ENCODE results near the gene SLC9A6.

SLC9A6 gene

DNA sequence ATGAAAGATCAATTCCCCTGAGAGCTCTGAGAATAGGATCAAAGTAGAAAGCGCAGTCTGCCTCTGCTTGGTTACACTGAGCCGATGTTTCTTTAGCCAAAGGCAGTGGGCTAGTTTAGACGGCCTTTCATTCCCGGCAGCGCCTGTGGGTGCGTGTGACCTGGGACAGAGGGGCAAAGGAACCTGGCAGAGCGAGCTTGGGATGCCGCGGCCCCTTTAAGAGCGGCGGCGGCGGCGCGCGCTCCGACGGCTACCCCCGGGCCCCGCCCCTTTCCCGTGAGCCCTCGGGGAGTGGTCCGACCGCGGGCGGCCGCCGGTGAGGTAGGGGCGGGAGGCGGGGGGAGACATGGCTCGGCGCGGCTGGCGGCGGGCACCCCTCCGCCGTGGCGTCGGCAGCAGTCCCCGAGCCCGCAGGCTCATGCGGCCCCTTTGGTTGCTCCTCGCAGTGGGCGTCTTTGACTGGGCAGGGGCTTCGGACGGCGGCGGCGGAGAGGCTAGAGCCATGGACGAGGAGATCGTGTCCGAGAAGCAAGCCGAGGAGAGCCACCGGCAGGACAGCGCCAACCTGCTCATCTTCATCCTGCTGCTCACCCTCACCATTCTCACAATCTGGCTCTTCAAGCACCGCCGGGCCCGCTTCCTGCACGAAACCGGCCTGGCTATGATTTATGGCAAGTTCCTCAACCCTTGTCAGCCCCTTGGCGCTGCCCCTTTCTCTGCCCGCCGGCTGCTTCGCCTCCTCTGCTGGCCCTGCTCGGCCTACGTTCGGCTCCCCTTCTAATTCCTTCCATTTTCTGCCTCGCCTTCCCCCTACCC is at the start of gene SLC9A6:
TSS of gene SLC9A6 (plus strand) at position 279 of the 816 bp plus-strand sequence. CDS start at position 503, 224 bp downstream.
- DNase-seq = peak; percentile 30

DNA sequence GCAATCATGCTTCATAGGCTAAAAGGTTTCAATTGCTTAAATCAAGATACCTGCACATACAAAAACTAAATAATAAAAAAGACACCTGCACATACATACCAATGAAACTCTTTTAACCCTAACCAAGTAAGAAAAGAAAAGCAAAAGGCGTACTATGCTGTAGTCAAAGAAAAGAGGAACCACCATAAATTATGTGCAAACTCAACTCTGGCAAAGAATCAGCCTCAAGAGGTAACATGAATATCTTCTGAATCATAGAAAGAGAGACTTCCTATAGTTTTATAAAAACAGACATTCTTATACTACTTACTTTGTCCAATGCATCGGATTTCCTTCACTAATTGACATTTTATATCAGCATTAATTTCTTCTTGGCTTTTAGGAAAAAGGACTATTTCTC is 40.7 kb upstream of the SLC9A6 start:
- peak; percentile 0 for DNase-seq

DNA sequence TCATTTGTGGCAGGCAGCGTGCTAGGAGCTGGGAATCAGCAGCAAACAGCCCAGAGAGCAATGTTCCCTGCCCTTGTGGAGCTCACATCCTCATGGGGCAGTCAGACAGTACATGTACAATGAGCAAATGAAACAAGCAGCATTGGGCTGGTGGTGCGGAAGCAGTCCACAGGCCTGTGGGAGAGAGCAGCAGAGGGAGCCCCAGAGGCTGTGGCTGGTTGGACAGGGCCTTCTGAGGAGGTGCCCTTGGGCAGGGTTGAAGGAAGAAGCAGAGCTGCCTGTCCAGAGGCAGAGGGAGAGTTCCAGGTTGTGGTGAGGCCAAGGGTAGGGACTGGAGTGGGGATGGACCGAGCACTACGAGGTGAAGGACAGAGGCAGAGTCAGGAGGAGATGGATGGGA is 33.9 kb upstream of the SLC9A6 start:
- no peak for DNase-seq

DNA sequence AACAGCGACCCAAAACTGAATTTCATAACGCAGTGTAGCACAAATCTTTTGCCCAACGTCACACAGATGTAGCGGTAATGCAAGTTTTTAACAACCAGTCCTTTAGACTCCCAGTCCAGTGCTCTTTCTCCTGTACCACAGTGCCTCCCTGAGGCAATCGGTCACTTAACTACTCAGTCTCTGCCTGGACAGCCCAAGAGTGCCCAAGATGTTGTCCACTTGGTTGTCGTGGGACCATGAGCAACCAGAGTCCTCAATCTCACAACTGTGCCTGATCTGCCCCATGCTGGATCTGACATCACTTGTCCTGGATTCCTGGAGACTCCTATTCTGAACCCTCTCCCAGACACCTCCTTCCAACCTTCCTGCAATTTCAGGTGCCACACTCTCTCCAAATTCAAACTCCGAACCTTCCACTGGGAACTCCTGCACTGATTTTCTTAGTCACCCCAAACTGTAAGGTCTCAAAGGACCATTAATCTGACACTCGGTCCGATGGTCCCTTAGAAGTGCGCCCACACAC is 12.1 kb upstream of the SLC9A6 start:
- no peak for DNase-seq

DNA sequence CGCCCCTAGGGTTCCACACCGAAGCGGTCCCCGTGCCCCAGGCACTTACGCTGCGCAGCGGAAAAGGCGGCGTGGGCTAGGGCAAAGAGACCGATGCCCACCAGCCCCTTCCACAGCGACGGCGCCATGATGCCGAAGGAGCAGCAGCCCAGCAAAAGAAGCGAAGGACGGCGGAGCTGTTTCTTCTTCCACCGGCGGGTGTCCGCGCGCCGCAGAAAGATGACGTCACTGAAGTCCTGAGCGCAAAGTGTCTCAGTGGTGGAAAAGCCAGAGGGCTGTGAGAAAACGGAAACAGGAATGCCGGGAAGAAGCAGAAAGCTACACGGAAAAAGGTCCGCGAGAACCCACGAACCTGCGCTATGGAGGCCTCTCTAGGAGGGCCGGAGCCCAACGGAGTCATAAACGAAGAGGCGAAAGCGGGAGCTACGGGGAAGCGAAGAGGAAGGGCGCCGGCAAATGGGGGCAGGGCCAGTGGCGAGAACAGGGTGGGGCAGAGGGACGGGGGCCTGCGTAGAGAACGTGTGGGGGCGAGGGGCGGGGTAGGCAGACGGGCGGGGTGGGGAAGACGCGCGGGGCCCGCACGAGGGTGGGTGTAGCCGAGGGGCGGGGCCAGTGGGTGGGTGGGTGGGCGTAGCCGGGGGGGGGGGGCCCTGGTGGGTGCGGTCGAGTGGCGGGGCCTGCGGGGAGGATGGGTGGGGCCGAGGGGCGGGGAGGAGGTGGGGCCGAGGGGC is 11.5 kb upstream of the SLC9A6 start, which contains the start of gene MMGT1:
TSS of gene MMGT1 (minus strand) at position 441 of the 731 bp plus-strand sequence. CDS start at position 128, 313 bp downstream.
- DNase-seq = peak; percentile 61

DNA sequence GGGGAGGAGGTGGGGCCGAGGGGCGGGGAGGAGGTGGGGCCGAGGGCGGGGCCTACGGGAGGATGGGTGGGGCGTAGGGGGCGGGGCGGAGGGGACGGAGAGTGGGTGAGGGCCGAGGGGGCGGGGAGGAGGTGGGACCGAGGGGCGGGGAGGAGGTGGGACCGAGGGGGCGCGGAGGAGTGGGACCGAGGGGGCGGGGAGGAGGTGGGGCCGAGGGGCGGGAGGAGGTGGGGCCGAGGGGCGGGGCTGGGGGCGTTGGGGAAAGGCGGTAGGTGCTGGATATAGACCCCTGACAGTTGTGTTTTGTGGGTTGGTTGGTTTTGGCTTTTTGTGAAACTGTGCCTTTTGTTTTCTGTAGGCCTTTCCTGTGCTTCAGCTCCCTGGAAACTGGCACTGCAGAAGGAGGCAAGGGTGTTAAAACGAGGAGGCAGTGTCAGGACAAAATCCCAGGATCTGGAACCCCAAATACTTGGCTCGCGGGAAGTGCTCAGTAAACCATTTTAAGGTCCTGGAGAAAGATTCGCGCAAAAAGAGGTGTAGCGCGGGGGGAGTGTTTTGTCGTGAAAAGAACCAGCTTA is 10.9 kb upstream of the SLC9A6 start:
- no peak for DNase-seq

DNA sequence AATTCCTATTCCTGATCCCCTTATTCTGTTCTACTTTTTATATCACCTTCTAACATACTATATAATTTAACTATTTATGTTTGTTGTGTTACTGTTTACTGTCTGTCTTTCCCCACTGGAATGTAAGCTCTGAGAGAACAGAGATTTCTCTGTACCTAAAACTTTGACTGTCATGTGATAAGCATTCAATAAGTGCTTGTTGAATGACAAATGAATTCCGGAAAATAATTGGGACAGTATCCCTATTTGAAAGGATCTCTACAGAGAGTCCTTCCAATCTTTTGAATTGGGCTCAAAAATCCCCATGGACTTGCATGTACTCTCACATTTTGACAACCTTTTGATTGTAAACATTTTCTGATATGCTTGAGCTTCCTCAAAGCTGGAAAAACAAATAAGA is 9.8 kb upstream of the SLC9A6 start:
- no peak for DNase-seq

DNA sequence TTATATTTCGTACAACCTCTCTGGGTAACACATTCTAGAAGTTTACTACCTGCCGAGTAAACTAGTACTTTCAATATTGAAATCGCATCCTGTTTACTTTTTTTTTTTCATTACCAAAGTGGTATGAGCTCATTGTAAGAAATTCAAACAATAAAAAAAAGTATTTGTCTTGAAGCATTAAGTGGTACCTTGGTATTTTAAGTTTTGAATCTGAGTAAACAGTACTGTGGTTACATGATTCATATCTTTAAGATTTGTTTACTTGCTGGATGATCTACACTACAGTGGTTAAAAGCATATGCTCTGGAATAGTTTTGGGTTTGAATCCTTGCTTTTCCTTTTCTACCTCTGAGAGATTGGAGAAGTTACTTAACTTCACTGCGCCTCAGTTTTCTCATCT is 7.6 kb upstream of the SLC9A6 start:
- no peak for DNase-seq

DNA sequence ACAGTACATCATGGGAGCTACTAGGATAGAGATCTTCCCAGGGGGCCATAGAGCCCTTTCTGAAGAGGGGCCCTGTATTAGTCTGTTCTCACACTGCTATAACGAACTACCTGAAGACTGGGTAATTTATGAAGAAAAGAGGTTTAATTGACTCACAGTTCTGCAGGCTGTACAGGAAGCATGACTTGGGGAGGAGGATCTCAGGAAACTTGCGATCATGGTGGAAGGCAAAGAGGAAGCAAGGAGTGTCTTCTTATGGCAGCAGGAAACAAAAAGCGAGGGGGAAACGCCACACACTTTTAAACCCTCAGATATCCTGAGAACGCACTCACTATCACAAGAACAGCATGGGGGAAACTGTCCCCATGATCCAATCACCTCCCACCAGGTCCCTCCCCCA is 4.2 kb upstream of the SLC9A6 start:
- DNase-seq = no peak

DNA sequence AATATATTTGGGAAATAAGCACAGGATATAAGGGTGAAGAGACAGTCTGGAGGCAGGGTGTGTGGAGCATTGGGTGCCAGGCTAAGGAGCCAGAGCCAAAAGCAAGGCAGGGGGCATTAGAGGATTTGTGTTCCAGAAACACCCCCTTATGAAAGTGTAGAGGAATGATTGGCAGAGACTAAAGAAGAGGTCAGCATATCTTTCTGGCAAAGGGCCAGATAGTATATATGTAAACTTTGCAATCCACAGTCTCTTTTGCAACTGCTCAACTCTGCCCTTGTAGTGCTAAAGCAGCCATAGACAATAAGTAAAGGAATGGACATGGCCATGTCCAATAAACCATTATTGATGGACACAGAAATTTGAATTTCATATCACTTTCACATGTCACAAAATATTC is 3.6 kb upstream of the SLC9A6 start:
- DNase-seq = no peak

DNA sequence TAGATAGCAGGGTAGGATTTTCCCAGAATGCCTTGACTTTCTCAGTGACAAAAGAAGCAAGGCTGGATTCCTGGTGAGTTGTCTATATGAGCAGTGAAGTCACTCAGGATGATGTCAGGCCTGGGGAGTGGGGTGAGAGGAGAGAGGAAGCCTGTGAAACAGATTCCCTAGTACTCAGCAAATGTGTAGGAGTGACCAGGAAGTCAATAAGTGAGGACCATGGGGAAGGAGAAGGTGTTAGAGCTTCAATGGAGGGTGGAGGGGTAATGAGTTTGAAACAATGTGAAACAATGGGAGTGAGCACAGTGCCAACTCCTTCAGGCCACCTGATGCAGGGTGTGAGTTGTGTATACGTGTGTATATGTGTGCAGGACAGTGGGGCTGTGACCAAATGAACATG is 2.4 kb upstream of the SLC9A6 start:
- DNase-seq = no peak

DNA sequence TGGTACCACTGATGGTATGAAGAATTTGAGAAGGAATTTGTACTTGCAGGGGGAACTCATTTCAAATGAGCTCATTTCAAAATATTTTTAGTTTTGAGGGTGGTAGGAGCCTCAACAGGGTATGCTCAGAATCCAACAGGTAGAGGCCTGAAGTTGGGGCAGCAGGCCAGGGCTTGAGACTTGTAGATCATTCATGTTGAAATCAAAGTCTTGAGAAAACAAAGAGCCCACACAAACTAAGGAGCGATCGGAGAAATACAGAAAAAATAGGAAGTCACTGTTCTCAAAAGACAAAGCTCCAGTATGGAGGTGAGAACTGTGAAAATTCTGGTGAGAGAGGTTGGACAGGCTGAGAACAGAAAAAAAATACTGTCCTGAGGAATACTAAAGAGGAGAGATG is 979 bp upstream of the SLC9A6 start:
- no peak for DNase-seq

DNA sequence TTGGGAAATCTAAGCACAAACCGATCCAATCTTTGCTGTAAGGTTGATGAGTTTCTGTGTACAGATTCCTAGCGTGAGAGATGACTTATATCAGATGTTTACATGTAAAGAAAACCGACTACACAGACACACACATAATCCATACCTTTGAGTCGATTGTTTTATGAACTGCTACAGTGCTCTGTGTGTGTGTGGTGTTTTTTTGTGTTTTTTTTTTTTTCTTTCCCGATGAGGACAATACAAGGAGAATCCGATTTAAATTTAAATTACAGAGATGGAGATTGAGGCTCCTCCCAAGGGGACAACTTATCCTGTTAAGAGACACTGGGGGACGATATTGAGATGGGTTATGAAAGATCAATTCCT is 461 bp upstream of the SLC9A6 start:
- no peak for DNase-seq

DNA sequence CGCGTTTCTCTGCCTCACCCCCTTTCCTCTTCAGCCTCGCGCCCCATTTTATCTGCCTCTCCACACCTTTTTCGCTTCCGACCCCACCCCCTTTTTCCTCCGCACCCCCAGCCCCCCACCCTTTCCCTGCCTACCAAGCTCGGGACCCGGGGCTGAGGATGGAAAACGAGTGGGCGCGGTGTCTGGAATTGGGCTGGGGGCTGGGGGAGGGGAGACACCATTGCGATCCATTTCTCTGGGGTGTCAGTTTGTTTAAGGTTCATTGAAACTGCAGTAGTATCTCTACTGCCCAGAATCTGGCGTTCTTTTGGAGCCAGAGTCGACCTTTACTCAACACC is 707 bp downstream of the SLC9A6 start:
- DNase-seq = no peak

DNA sequence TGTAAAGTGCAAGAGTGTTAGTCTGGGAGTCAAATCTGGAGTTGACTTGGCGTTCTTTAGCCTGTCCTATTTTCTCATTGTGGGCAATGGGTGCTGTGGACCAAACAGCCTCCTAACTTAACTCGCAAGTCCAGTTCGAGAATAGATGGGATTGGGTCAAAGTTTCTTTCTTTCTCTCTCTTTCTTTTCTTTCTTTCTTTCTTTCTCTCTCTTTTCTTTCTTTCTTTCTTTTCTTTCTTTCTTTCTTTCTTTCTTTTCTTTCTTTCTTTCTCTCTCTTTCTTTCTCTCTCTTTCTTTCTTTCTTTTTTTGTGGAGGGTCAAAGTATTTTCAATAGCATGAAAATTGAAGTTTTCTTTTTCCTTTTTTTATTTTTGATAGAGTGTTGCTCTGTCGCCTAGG is 3.0 kb downstream of the SLC9A6 start:
- no peak for DNase-seq

DNA sequence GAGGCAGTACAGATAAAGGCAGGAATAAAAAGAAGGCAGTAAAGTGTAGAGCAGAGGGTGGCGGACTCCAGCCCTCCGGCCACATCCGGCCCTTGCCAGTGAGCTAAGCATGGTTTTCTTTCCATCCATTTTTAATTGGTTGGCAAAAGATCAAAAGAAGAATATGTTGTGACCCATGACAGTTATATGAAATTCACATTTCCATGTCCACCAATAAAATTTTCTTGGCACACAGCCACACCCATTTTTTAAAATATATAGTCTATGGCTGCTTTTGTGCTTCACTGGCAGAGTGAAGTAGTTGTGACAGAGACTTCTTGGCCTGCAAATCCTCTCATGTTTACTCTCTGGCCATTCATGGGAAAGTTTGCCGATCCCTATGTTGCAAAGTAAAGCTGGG is 29.8 kb downstream of the SLC9A6 start:
- no peak for DNase-seq

DNA sequence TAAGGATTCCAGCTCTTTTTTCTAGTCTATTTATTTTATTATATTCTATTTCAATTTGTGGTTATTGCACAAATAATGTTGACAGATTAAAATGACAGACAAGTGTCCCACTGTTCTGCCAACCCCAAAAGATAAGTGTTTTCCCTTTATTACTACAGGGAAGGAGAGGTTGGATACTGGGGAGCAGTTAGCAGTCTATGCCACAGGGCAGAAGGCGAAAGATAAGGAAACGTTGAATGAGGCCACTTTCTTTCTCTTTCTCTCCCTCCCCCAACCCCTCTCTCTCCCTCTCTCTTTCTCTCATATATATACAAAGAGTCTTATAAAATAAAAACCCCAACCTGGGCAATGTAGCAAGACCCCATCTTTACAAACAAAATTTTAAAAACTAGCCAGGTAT is 31.6 kb downstream of the SLC9A6 start:
- DNase-seq = no peak

DNA sequence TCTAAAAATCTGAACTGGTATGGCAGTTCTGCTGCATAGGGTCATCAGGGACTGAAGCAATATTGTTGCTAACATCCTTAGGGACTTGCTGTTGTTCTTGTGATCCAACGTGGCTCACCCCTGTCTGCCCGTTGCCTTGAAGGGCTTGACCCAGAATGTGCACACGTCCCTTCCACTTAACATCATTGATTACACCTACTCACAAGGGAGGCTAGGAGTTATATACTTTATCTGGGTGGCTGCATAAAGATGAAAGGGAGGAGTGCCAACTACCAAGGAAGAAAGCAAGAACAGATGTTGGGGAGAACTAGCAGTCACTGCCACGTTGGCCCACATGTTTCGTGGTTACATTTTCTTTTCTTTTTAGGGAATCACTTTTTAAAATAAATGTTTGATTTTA is 34.0 kb downstream of the SLC9A6 start:
- no peak for DNase-seq

DNA sequence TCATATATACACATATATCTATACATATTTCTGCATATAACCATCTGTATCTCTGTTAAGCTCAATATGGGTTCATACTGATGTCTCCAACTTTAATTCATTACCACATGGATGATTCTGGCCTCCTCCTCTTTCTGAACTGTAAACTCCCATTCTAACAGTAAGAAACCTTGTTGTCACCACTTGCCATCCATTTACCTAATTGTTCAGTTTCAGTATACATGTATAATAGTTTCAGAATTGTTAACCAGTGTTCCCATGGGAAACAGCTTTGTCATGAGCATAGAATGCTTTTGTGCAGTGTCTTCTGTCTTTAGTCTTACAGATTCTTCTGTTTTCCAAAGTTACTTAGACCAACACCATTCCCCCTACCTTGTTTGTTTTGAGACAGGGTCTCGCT is 35.9 kb downstream of the SLC9A6 start:
- DNase-seq = no peak

DNA sequence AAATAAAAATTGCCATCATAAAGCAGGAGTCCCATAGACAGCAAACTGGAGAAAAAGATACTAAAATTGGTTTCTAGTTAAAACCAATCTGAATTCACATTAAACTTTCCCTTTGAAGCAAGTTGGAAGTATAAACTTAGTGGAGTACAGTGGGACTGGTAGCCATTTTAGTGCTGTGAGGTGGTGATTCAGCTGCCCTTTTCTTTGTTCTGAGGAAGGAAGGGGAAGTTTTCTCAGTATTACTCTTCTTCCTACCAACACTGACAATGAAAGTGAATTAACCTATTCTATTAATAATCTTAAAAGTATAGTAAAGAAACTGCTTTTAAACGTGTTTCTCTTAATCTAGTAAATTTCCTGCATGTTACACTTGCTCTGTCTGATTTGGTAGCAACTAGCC is 36.7 kb downstream of the SLC9A6 start:
- DNase-seq = no peak

DNA sequence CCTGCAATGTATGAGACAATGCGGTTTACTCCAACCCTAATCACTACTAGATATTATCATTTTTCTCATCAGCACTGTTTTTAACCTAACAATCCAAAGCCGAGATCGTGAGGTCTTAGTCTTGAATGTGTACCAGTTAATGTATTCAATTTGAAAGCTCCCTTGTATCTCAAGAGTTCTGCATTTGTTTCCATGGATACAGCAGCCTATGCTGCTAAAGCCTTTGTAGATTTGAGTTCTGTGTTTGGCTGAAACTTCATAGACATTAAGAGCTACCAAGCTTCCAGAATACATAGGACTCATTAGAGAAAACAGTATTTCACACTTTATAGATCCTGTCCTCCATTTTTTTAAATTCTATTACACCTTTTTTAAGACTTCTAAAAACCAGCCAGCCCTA is 39.9 kb downstream of the SLC9A6 start:
- DNase-seq = no peak

DNA sequence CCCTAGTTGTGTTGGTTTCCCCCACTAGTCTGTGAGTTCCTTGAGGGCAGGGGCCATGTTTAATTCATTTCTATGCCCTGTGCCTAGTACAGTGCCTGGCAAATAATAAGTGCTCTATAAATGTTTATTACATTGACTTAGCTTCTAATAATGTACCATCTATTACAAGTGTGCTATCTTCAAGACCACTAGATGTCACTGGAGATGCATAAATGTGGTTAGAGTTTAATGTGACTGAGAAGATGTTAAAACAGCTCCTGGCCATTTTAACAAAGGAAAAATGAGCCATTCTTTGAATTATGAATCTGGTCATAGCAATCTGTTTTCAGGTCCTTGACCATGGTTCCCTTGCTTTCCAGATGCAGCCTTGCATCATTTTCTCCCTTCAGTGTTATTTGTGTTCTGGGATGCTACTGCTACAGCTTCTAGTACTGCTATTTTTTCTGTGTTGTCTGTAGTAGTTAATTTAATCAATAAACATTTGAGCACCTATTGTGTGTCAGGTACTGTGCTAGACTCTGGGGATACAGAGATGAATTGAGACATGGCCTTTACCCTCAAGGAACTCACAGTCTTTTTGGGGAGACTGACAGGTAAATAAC is 43.2 kb downstream of the SLC9A6 start:
- DNase-seq = no peak

DNA sequence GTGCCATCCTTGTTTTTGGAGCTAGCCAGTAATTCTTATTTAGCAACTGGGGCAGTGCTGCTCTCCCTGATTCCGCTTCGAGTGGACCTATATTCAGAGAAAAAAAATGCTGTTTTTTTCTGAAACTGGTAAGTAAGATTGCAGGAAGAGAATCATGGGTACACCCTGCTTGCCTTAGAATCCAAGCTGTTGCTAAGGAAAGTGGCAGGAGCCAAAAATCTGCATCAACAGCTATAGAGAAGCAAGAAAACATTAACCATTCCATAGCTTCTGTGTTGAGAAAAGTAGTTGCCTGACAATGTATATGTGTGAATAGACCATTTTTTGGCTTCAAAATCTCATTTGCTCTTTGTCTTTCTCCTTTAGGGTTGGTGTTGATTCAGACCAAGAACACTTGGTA is 44.5 kb downstream of the SLC9A6 start:
- no peak for DNase-seq

All from KG1 (cell line).